GM21528 (cell line): ENCODE measurements around the gene TMEM253.
A peak's percentile ranks its signal among the peaks of the same experiment; 100 is the strongest.

Experiments
- ATAC-seq: cut with Tn5 transposase; IDR thresholded peaks from one replicate; pipeline ENCODE4 v1.9.1; 2021; ENCODE audit warnings: mild to moderate bottlenecking, moderate library complexity; ENCODE audit not compliant: unreplicated experiment, low FRiP score

The TMEM253 gene

DNA sequence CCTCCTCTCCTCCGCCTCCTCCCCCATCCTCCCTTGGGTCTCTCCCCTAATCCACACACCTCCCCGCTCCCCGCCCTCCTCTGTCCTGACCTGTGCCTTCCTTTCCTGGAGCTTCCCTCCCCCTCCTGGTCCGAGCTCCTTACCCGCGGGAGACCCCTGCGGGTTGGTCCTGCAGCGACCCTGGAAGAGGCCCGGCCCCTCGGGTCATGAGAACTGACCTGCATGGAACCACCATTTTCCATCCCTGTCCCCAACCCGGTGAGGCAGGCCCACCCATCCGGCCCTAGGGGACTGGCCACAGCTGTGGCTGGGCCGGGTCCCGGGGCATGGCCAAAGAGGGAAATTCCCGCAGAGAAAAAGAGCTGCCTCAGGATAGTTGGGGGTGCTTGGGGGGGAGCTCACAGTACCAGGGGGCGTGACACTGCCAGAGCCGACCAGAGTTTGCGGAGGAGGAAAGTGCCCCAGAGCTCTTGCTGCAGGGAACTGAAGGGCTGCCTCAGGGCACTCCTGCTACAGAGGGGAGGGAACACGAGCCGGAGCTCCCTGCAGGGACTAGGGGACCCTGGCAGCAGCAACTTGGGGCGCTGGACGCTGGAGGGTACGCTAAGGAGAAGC is 30.1 kb upstream of the TMEM253 start:
- ATAC-seq, result no peak

DNA sequence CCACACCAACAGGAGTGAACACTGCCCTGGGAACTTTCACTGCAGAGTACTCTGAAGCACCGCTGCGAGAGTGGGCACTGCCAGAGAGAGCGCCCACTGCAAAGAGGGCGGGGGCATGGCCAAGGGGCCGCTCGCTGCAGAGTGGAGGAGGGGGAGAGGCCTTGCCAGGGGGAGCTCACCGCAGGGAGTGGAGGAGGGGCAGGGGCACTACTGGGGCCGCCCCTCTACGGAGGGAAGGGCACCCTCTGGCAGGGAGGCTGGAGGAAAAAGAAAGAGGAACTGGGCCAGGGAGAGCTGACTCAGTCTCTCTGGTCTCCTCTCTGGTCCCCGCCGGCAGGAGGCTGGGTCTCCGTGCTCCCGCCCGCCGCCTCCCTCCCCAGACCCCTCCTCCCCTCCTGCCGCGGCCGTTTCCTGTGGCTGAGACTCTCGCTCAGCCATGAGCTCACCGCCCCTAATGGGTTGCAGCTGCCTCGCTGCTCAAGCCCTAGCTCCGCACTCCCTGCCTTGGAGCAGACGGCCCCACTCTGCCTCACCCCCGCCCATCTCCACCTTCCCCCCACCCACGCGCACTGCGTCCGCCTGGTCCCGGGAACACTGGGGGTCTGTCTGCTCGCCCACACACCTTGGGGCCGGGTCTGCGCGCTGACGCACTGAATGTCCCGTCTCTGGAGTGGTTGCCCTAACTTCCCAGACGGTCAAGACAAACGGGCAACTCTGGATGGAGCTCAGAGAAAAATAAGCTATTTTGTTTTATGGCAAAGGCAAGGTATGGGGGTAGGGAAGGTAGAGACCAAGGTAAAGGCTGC is 29.4 kb upstream of the TMEM253 start:
- peak; percentile 75 for ATAC-seq

DNA sequence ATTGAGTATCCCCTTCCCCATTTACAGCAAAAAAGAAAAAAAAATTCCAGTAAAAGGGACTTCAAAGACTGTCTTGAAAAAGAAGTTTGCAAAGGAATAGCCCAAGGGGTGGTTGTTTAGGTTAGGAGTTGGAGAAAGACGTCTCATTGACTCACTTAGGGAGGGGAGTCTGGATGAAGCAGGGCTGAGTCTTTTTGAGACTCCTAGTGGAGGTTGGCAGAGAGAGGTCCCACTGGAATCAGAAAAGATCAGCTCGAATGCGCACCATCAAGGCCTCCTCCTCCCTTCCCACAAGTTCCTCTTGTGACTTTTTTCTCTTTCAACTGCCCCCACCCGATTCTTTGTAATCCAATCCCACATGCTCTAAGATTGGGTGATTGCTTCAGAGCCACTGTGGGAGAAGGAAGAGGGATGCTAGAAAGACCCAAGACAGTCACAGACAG is 28.8 kb upstream of the TMEM253 start:
- no peak for ATAC-seq

DNA sequence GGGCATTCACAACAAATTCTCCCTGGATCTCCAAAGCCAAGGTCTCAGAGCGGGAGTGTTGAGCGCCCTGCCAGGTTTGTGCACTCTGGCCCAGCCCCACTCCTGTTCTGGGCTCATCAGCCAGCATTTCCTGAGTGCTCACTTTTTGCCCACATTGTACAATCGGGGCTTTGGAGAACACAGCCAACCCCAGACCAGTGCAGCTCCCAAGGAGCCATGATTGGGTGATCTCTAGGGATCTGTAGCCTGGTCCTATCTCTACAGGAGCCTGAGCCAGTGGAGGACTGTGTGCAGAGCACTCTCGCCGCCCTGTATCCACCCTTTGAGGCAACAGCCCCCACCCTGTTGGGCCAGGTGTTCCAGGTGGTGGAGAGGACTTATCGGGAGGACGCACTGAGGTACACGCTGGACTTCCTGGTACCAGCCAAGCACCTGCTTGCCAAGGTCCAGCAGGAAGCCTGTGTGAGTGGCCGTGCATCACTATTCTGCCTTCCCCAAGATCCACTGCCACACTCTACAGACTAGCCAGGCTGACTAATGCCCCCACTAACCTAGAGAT is 28.0 kb upstream of the TMEM253 start:
- ATAC-seq, result no peak

DNA sequence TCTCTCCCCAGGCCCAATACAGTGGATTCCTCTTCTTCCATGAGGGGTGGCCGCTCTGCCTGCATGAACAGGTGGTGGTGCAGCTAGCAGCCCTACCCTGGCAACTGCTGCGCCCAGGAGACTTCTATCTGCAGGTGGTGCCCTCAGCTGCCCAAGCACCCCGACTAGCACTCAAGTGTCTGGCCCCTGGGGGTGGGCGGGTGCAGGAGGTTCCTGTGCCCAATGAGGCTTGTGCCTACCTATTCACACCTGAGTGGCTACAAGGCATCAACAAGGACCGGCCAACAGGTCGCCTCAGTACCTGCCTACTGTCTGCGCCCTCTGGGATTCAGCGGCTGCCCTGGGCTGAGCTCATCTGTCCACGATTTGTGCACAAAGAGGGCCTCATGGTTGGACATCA is 26.9 kb upstream of the TMEM253 start:
- no peak for ATAC-seq

DNA sequence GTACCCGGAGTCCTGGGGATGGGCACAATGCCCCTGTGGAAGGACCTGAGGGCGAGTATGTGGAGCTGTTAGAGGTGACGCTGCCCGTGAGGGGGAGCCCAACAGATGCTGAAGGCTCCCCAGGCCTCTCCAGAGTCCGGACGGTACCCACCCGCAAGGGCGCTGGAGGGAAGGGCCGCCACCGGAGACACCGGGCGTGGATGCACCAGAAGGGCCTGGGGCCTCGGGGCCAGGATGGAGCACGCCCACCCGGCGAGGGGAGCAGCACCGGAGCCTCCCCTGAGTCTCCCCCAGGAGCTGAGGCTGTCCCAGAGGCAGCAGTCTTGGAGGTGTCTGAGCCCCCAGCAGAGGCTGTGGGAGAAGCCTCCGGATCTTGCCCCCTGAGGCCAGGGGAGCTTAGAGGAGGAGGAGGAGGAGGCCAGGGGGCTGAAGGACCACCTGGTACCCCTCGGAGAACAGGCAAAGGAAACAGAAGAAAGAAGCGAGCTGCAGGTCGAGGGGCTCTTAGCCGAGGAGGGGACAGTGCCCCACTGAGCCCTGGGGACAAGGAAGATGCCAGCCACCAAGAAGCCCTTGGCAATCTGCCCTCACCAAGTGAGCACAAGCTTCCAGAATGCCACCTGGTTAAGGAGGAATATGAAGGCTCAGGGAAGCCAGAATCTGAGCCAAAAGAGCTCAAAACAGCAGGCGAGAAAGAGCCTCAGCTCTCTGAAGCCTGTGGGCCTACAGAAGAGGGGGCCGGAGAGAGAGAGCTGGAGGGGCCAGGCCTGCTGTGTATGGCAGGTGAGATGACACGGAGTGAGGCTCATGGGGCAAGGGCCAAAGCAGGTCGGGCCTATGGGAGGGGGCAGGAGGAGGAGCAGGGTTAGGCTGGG is 26.2 kb upstream of the TMEM253 start:
- ATAC-seq, result no peak

DNA sequence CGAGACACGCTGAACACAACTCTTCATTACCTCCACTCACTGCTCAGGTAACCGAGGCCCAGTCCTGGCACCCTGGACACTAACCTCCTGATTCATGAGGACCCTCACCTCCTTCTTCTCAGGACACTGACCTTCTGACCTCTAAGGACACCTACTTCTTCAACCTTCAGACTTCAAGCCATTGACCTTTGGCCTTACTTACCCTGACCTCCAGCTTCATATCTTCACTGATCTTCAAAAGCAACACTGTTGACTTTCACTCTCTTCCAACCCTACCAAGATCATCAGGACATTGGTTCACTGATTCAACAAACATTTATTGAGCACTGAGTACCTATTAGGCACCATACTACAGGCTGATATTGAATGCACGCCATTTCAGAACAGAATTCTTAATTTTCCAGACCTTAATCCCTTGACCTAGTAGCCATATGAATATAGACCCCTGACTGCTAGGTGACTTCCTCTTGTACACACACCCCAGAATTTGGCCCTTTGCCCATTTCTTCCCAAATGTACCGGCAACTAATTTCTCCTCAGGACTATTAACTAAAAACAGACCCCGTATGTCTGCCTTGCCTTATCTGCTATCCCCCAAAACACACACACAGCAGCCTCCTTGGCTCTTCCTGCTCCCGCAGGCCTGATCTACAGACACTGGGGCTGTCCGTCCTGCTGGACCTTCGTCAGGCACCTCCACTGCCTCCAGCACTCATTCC is 25.0 kb upstream of the TMEM253 start:
- ATAC-seq, result no peak

DNA sequence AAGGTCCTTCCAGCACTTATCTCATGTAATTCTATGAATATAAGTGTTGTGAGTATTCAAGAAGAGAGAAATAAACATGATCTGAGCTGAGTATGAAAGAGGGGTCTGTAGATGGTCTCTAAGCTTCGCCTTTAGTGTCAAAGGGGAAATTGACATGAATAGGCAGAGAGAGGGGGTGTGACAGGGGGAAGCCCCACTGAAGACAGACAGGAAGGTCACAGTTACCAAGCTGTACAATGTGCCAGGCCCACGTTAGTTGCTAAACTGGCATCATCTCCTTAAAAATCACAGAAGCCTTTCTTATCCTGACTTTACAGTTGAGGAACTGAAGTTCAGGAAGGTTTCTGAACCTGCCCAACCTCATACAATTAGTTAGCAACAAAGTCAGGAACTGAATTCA is 23.2 kb upstream of the TMEM253 start:
- ATAC-seq, result no peak

DNA sequence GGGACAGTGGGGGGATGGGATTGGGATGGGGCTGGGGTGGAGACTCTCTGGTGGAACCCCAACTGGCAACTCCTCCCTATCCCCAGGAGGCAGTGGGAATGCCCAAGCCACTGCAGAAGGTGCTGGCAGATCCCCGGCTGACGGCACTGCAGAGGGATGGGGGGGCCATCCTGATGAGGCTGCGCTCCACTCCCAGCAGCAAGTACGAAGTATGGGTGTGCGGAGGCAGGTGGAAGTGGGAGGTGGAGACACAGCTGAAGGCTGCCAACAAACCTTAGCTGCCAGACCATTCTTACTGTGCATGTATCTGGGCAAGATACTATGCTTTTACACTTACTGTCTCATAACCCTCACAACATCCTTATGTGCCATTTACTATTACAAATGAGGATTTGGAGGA is 22.6 kb upstream of the TMEM253 start:
- ATAC-seq, result no peak

DNA sequence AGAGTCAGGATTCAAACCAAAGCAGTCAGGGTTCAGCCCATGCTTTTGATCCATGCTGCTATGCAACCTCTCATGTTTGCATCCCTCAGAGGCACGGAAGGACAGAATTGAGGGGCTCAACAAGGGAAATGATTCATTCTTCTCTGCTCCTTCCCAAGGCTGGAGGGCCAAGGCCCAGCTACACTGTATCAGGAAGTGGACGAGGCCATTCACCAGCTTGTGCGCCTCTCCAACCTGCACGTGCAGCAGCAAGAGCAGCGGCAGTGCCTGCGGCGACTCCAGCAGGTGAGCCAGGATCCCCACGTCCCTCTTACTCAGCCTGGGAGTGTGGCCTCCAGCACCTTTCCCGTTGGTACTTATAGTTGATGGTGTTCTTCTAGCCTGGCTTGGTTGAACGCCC is 22.1 kb upstream of the TMEM253 start:
- no peak for ATAC-seq

DNA sequence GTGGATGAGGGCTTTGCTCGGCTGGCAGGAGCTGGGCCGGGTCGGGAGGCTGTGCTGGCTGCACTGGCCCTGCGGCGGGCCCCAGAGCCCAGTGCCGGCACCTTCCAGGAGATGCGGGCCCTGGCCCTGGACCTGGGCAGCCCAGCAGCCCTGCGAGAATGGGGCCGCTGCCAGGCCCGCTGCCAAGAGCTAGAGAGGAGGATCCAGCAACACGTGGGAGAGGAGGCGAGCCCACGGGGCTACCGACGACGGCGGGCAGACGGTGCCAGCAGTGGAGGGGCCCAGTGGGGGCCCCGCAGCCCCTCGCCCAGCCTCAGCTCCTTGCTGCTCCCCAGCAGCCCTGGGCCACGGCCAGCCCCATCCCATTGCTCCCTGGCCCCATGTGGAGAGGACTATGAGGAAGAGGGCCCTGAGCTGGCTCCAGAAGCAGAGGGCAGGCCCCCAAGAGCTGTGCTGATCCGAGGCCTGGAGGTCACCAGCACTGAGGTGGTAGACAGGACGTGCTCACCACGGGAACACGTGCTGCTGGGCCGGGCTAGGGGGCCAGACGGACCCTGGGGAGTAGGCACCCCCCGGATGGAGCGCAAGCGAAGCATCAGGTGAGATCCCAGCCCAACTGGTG is 19.2 kb upstream of the TMEM253 start:
- ATAC-seq, result no peak

DNA sequence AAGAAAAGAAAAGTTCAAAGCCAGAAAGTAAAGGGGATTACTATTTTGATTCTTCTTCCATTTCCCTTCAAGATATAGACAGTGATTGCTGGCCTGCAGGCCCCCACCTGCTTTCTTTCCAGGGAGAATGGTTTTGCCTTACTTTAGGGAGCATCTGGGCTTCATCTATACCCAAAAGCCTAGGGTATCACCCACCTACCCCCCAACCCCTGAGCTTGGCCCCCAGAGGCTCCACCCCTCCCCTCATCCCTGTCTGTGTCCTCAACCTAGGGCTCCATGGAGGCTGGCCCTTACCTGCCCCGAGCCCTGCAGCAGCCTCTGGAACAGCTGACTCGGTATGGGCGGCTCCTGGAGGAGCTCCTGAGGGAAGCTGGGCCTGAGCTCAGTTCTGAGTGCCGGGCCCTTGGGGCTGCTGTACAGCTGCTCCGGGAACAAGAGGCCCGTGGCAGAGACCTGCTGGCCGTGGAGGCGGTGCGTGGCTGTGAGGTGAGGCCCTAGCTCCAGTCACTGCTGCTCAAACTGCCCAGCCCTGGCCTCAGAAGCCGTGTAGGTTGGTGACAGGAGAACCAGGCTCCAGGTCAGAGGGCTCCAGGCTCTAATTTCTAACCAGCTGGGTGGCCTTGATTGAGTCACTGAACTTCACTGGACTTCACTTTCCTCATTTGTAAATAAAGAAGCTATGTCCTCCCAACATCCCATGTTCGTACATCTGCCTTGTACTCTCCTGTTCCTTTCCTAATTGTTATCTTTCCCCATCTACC is 17.1 kb upstream of the TMEM253 start:
- ATAC-seq, result no peak

DNA sequence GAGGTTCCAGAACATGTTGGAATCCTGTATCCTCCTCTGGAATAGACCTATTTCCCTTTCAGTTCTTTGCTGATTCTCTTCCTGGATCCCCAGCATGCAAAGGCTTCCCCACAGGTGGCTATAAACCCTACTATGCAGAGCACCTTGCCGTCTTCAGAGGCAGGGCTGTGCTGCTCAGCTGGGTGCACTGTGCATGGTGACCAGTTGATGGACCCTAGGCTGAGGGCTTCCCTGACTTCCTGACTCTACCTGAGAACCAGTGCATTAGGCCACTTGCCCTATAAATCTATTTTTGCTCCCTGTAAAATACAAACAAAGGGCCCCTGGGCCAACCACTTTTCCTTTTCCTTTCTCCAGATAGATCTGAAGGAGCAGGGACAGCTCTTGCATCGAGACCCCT is 16.5 kb upstream of the TMEM253 start:
- no peak for ATAC-seq

DNA sequence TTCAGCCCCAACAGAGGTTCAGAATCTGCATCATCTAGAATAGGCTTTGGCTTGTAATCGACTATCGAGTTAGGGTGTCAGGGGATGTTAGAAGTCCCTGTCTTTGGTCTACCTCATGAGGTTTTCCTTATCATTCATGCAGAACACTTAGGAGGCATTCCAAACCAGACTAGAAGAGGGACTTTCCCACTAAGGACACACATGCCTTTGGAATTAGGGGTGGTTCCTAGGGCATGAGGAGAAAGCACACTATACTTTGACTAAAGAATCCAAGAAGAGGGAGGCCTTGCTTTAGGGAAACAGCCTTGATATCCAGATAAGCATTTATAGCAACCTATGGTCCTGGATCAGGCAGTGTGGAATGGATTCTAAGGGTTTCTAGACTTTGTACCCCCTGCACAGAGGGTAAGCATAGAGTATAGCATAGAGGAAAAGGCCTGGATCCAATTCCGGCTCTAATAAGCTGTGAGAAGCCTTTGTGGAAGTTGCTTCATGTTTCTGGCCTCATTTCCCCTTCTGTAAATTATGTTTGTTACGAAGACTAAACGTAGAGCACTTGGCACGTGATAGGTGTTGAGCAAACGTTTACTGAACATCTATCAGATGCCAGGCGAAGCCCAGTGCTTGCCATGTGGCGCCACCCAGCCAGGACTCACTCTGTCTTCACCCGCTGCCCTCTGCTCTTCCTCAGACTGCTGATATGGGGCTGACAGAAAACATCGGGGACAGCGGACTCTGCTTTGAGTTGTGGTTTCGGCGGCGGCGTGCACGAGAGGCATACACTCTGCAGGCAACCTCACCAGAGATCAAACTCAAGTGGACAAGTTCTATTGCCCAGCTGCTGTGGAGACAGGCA is 15.6 kb upstream of the TMEM253 start:
- ATAC-seq, result no peak

DNA sequence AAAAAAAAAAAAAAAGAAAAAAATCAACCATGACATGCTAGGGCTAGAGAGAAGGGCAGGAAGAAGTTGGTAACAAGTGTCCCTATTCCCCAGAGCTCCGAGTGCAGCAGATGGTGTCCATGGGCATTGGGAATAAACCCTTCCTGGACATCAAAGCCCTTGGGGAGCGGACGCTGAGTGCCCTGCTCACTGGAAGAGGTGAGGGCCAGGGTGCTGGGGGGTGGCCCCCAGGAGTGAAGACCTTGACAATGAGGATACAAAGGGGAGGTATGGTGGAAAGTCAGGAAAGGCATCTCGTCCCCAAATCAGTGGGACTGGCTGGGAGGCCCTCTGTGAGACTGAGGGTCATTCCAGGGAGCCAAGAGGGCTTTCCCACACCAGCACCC is 14.0 kb upstream of the TMEM253 start:
- no peak for ATAC-seq

DNA sequence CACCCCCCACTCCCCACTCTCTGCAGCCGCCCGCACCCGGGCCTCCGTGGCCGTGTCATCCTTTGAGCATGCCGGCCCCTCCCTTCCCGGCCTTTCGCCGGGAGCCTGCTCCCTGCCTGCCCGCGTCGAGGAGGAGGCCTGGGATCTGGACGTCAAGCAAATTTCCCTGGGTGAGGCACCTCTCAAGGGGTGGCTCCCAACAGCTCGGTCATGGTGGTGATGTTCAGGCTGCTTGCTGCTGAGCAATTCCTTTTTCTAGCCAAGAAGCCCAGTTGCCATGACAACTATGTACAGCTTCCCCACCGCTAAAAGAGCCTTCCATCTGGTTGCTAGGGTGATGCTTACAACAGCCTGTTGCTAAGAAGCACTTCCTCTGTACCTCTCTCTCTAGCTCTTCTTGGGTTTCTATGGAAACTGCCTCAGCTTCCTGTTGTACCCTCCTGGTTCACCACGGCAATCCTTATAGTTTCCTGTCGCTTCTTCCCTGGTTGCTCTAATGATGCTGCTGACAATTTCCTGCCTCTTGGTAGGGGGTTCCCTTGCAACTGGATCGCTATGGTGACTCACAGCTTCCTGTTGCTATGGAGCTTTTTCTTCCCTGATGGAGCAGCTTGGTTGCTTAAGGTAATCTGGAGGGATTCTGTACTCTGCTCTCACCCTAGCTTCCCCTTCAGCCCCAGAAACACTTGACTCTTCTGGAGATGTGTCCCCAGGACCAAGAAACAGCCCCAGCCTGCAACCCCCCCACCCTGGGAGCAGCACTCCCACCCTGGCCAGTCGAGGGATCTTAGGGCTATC is 13.4 kb upstream of the TMEM253 start:
- ATAC-seq, result no peak

DNA sequence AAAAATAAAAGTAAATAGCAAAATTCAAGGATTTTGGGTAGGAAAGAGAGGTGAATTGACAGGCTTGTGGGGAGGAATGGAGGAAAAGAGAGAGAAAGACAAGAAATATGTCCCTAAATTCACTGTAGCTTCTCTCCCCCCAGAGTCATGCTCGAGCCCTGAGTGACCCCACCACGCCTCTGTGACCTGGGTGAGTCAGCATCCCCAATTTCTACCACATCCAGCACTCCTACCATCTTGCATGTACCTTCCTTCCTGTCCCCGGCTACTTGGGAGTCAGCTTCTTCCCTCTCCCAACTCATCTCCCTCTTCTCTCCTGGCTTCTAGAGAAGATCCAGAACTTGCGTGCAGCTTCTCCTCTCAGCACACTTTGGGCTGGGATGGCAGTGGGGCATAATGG is 12.2 kb upstream of the TMEM253 start:
- no peak for ATAC-seq

DNA sequence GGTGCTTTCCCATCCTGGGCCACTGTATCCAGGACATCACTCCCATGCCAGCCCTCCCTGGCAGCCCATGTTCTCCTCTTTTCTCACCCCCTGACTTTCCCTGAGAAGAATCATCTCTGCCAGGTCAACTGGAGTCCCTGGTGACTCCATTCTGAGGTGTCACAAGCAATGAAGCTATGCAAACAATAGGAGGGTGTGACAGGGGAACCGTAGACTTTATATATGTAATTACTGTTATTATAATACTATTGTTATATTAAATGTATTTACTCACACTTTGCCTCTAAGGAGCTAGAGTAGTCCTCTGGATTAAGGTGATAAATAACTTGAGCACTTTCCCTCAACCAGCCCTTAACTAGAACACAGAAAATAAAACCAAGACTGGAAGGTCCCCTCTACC is 11.6 kb upstream of the TMEM253 start:
- no peak for ATAC-seq
